OCI-M1 (cell line): Measurements from ENCODE around the gene DCLRE1A.
"Not testable (repeated sequence)": the region's sequence is repeated elsewhere in the genome, so short reads cannot be mapped to it uniquely, and the experiment has no call there.

Experiments used
- DNase-seq: peaks from one replicate; lab custom pipeline; 2025; lab: John Stamatoyannopoulos, UW

Gene DCLRE1A

GRCh38 chr10:113858541-113858940 lies 4.7 kb upstream of the DCLRE1A start:
- DNase-seq, result peak; percentile 43

GRCh38 chr10:113857210-113857609 lies 3.3 kb upstream of the DCLRE1A start:
- DNase-seq, result no peak

- no peak for DNase-seq
Measured at GRCh38 chr10:113856563-113856962, 2.7 kb upstream of the DCLRE1A start.

GRCh38 chr10:113854761-113855588 lies 1.1 kb upstream of the DCLRE1A start:
- peak; percentile 78 for DNase-seq

GRCh38 chr10:113853578-113854012 lies 287 bp downstream of the DCLRE1A start:
- DNase-seq, result peak; percentile 87

- DNase-seq, result no peak
Measured at GRCh38 chr10:113849946-113850345, 3.9 kb downstream of the DCLRE1A start.

GRCh38 chr10:113849140-113849803 lies 4.6 kb downstream of the DCLRE1A start:
- no peak for DNase-seq

- no peak for DNase-seq
Measured at GRCh38 chr10:113846036-113846435, 7.8 kb downstream of the DCLRE1A start.

- DNase-seq, result no peak
Measured at GRCh38 chr10:113843972-113844485, 9.9 kb downstream of the DCLRE1A start.

GRCh38 chr10:113842171-113842570 lies 11.7 kb downstream of the DCLRE1A start:
- no peak for DNase-seq

- not testable (repeated sequence) for DNase-seq
Measured at GRCh38 chr10:113828567-113828966, 25.3 kb downstream of the DCLRE1A start.

GRCh38 chr10:113825791-113826190 lies 28.1 kb downstream of the DCLRE1A start:
- DNase-seq, result no peak

- DNase-seq, result no peak
Measured at GRCh38 chr10:113823389-113823788, 30.5 kb downstream of the DCLRE1A start.

- DNase-seq, result peak; percentile 13
Measured at GRCh38 chr10:113822174-113822573, 31.7 kb downstream of the DCLRE1A start.

- not testable (repeated sequence) for DNase-seq
Measured at GRCh38 chr10:113821306-113821705, 32.6 kb downstream of the DCLRE1A start.

- DNase-seq, result no peak
Measured at GRCh38 chr10:113820507-113820906, 33.4 kb downstream of the DCLRE1A start.

- DNase-seq, result no peak
Measured at GRCh38 chr10:113819989-113820388, 33.9 kb downstream of the DCLRE1A start.

- not testable (repeated sequence) for DNase-seq
Measured at GRCh38 chr10:113814700-113815099, 39.2 kb downstream of the DCLRE1A start.

GRCh38 chr10:113808168-113808567 lies 45.7 kb downstream of the DCLRE1A start:
- no peak for DNase-seq

GRCh38 chr10:113806503-113806902 lies 47.4 kb downstream of the DCLRE1A start:
- DNase-seq, result no peak

- DNase-seq, result peak; percentile 77
Measured at GRCh38 chr10:113802997-113803396, 50.9 kb downstream of the DCLRE1A start.

GRCh38 chr10:113801569-113801968 lies 52.3 kb downstream of the DCLRE1A start:
- DNase-seq, result no peak

- no peak for DNase-seq
Measured at GRCh38 chr10:113791691-113792090, 62.2 kb downstream of the DCLRE1A start.
